ENCODE results near the gene ZBTB7B. TPM values are rescaled to one million over a fixed set of nuclear protein-coding genes. Genes with fewer than 3 reads are reported as not detected.
A peak's percentile ranks its signal among the peaks of the same experiment; 100 is the strongest.

ZBTB7B gene
- total and polyA plus RNA-seq, 9 of the 15 experiments (the other 6 are each of a cell fraction or from before 2014, with no cell fraction given): 0.04 to 46.5 (median 15.2) TPM

GRCh38 chr1:154993572-154994268 is 8.9 kb upstream of the ZBTB7B start, which contains the start of gene LENEP (continued):
- TF ChIP-seq ZNF592 (IDR thresholded peaks at IDR 0.05) (peak; percentile 55), GTF2B (IDR thresholded peaks at IDR 0.05; ENCODE audit: extremely low read depth, insufficient read length) (no peak), LCOR (CRISPR knock-in tag; IDR thresholded peaks at IDR 0.05) (no peak), ERF (CRISPR knock-in tag; IDR thresholded peaks at IDR 0.05) (0 out of 2 replicates have a peak, but pooled peaks have one; percentile 15), ZNF408 (CRISPR knock-in tag; IDR thresholded peaks at IDR 0.05; ENCODE audit: low read depth) (no peak), YY1 (IDR thresholded peaks at IDR 0.05; ENCODE audit: borderline replicate concordance in 1 of 3, control insufficient read depth in 1 of 3, extremely low read depth in 1 of 3, insufficient read depth in 3 of 3, insufficient read length in 1 of 3, insufficient replicate concordance in 2 of 3, low read depth in 1 of 3, low read length in 2 of 3) (no peak), HDGF (IDR thresholded peaks at IDR 0.05) (no peak), NBN (IDR thresholded peaks at IDR 0.05; ENCODE audit: low read depth) (no peak), NRF1 (conservative IDR thresholded peaks at IDR 0.05 in 1 of 2, IDR thresholded peaks at IDR 0.05 in 1 of 2) (no peak), RFX7 (CRISPR knock-in tag; IDR thresholded peaks at IDR 0.05) (no peak), NR2F6 (CRISPR knock-in tag; IDR thresholded peaks at IDR 0.05) (no peak), BDP1 (IDR thresholded peaks at IDR 0.05; ENCODE audit: insufficient read depth, insufficient read length) (no peak), ZNF395 (CRISPR knock-in tag; IDR thresholded peaks at IDR 0.05) (0 out of 2 replicates have a peak, but pooled peaks have one; percentile 50), MNT (conservative IDR thresholded peaks at IDR 0.05) (peak in 1 of 2 experiments; percentile 20; a peak in 1 of 4 replicates), GTF2F1 (IDR thresholded peaks at IDR 0.05; ENCODE audit: low read depth, low read length) (no peak), TAF9B (IDR thresholded peaks at IDR 0.05; ENCODE audit: partially characterized antibody) (no peak), HMG20B (CRISPR knock-in tag; IDR thresholded peaks at IDR 0.05) (no peak), CREB1 (IDR thresholded peaks at IDR 0.05) (no peak), CREB1 (CRISPR knock-in tag; IDR thresholded peaks at IDR 0.05) (no peak), SOX6 (IDR thresholded peaks at IDR 0.05) (0 out of 2 replicates have a peak, but pooled peaks have one; percentile 34)

Data from K562 (cell line).